NT2/D1 (cell line): Measurements from ENCODE around the gene SMTN.
A peak's percentile ranks its signal among the peaks of the same experiment; 100 is the strongest.

Source experiments
- YY1 ChIP-seq: IDR thresholded peaks from 2 replicates; pipeline ENCODE4 v1.6.1; 2011; ENCODE audit not compliant: insufficient read length, insufficient read depth
- ZNF274 ChIP-seq: IDR thresholded peaks from 2 replicates; pipeline ENCODE4 v1.6.1; 2011; ENCODE audit warnings: mild to moderate bottlenecking, low read depth, low read length

- TF ChIP-seq YY1: peak; percentile 40
- TF ChIP-seq ZNF274: no peak
Measured at GRCh38 chr22:31084811-31085492, 3.8 kb downstream of the SMTN start.
